ENCODE measurements around the gene CYP1B1. TPM values are rescaled to one million over a fixed set of nuclear protein-coding genes. Genes with fewer than 3 reads are reported as not detected.

The CYP1B1 gene
- total and polyA plus RNA-seq, 2 of the 13 experiments (the other 11 are each of a cell fraction or from before 2014, with no cell fraction given): not detected

- TF ChIP-seq EP300 (IDR thresholded peaks at IDR 0.05; ENCODE audit: low read depth in 2 of 2, low read length in 2 of 2) (no peak), EP300 (CRISPR knock-in tag; IDR thresholded peaks at IDR 0.05; ENCODE audit: borderline replicate concordance) (no peak), HCFC1 (IDR thresholded peaks at IDR 0.05; ENCODE audit: low read depth, low read length) (no peak), ZNF569 (CRISPR knock-in tag; IDR thresholded peaks at IDR 0.05; ENCODE audit: borderline replicate concordance) (no peak), ATRX (CRISPR knock-in tag; IDR thresholded peaks at IDR 0.05; ENCODE audit: borderline replicate concordance) (no peak), HDAC1 (CRISPR knock-in tag; IDR thresholded peaks at IDR 0.05) (no peak), MYC (CRISPR knock-in tag; IDR thresholded peaks at IDR 0.05; ENCODE audit: borderline replicate concordance) (no peak)
- TF ChIP-seq, protein P1, sequence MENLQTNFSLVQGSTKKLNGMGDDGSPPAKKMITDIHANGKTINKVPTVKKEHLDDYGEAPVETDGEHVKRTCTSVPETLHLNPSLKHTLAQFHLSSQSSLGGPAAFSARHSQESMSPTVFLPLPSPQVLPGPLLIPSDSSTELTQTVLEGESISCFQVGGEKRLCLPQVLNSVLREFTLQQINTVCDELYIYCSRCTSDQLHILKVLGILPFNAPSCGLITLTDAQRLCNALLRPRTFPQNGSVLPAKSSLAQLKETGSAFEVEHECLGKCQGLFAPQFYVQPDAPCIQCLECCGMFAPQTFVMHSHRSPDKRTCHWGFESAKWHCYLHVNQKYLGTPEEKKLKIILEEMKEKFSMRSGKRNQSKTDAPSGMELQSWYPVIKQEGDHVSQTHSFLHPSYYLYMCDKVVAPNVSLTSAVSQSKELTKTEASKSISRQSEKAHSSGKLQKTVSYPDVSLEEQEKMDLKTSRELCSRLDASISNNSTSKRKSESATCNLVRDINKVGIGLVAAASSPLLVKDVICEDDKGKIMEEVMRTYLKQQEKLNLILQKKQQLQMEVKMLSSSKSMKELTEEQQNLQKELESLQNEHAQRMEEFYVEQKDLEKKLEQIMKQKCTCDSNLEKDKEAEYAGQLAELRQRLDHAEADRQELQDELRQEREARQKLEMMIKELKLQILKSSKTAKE (CRISPR knock-in tag; IDR thresholded peaks at IDR 0.05; ENCODE audit: borderline replicate concordance): no peak
- TF ChIP-seq, protein P2, sequence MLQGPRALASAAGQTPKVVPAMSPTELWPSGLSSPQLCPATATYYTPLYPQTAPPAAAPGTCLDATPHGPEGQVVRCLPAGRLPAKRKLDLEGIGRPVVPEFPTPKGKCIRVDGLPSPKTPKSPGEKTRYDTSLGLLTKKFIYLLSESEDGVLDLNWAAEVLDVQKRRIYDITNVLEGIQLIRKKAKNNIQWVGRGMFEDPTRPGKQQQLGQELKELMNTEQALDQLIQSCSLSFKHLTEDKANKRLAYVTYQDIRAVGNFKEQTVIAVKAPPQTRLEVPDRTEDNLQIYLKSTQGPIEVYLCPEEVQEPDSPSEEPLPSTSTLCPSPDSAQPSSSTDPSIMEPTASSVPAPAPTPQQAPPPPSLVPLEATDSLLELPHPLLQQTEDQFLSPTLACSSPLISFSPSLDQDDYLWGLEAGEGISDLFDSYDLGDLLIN (CRISPR knock-in tag; IDR thresholded peaks at IDR 0.05; ENCODE audit: borderline replicate concordance): no peak
- TF ChIP-seq, protein P3, sequence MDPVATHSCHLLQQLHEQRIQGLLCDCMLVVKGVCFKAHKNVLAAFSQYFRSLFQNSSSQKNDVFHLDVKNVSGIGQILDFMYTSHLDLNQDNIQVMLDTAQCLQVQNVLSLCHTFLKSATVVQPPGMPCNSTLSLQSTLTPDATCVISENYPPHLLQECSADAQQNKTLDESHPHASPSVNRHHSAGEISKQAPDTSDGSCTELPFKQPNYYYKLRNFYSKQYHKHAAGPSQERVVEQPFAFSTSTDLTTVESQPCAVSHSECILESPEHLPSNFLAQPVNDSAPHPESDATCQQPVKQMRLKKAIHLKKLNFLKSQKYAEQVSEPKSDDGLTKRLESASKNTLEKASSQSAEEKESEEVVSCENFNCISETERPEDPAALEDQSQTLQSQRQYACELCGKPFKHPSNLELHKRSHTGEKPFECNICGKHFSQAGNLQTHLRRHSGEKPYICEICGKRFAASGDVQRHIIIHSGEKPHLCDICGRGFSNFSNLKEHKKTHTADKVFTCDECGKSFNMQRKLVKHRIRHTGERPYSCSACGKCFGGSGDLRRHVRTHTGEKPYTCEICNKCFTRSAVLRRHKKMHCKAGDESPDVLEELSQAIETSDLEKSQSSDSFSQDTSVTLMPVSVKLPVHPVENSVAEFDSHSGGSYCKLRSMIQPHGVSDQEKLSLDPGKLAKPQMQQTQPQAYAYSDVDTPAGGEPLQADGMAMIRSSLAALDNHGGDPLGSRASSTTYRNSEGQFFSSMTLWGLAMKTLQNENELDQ (CRISPR knock-in tag; IDR thresholded peaks at IDR 0.05; ENCODE audit: borderline replicate concordance): no peak
Measured at GRCh38 chr2:38080346-38080745, 4.4 kb upstream of the CYP1B1 start (continued).
